Smooth muscle cell of the brain vasculature (primary cell): Measurements from ENCODE around the gene CIC.
"Not testable (repeated sequence)": the region's sequence is repeated elsewhere in the genome, so short reads cannot be mapped to it uniquely, and the experiment has no call there.

Source experiments
- DNase-seq: peaks from one replicate; pipeline ENCODE4 v3.0.0-alpha.2; 2012; ENCODE audit warnings: low read depth, low spot score

The CIC gene

GRCh38 chr19:42313096-42313839 is 44.2 kb downstream of the CIC start, which contains the start of gene TMEM145:
Gene TMEM145, plus strand, starts transcription at chr19:42313309. Its CDS starts 68 bp downstream, at chr19:42313377.
- no peak for DNase-seq

DNA sequence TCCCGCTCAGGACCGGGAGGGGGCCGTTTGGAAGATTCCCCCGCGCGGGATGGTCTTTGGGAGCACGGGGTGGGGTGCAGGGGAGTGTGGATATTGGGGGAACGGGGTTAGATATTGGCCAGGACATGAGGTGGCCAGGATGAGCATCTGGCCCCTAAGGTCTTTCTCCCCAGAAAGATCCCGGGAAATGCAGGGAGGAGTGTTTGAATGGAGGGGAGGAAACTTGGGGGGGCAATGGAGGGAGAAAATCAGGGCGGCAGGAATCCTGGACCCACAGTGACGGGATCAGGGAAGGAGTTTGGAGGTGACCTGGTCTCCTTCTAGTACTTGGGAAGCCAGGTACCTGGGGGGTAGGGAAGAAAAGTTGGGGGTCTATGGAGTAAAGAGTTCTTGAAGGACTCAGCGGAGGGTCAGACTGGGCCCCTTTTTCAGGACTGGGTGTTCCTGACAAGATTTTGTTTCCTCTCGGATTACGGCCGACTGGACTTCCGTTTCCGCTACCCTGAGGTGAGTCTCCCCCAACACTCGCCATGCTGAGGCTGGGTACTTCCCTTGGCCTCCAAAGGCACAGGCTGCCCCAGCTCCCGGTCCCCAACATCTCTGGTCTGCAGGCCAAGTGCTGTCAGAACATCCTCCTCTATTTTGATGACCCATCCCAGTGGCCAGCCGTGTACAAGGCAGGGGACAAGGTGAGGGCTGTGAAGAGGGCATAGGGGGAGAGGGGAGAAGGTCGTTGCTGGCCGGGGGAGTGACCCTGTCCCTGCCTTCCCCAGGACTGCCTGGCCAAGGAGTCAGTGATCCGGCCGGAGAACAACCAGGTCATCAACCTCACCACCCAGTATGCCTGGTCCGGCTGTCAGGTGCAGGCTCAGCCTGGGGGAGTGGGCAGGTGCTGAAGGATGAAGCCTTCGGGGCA is 45.0 kb downstream of the CIC start:
- no peak for DNase-seq

- DNase-seq = no peak
Observed at GRCh38 chr19:42315024-42315423, 46.0 kb downstream of the CIC start.

DNA sequence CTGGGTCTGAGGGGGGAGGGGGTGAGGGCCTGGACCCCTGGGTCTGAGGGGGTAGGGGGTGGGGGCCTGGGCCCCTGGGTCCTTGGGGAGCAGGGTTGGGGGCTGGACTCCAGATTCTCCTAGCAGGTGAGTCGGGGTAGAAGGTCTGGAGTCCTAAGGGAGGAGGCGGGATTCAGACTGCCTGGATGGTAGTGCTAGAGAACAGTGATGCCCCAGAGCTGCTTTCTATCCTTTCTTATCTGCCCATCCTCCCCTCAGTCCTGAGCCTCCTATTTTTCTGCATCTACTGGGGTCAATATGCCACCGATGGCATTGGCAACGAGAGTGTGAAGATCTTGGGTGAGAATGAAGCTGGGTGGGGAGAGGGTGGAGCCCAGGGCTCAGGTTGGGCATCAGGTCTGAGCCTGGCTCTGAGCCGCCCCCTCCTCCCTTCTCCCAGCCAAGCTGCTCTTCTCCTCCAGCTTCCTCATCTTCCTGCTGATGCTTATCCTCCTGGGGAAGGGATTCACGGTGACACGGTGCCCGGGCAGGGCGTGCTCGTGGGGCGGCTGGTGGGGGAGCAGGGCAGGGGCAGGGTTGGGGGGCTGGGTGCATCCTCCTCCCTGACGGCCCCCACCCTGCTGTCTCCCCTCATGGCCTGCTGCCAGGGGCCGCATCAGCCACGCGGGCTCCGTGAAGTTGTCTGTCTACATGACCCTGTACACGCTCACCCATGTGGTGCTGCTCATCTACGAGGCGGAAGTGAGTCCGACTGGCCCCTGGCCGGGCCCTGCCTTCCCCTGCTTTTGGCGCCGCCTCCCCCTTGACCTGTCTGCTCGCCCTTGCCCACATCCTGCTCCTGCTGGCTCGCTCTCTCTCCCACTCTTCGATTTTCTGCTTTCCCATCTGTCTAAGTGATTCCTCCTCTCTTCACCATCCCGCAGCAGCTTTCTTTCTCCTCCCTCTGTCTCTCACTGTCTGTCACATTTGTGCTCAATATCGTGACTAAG is 47.5 kb downstream of the CIC start:
- DNase-seq = no peak

DNA sequence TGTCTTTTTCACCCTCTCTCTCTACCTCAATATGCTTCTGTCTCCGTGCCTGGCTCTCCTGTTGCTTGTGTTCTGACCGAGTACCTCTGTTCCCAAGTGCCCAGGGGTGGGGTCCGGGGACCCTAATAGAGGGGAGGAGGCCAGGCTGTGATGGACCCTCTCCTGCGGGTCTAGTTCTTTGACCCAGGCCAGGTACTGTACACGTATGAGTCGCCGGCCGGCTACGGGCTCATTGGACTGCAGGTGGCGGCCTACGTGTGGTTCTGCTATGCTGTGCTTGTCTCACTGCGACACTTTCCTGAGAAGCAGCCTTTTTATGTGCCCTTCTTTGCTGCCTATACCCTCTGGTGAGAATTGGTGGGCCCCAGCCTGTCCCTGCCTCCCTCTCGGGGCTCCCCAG is 48.5 kb downstream of the CIC start:
- no peak for DNase-seq

- no peak for DNase-seq
Observed at GRCh38 chr19:42322305-42322704, 53.3 kb downstream of the CIC start.

DNA sequence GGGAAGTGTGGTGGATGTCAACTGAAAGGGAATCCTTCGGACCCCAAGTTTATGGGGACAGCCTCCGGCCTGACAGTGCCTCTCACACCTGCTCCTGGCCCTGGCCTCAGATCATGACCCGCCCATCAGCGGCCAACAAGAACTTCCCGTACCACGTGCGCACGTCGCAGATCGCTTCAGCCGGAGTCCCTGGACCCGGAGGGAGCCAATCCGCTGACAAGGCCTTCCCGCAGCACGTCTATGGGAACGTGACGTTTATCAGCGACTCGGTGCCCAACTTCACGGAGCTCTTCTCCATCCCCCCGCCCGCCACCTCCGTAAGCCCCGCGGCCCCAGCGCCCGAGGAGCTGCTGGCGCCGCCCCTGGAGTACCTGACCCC is 54.4 kb downstream of the CIC start:
- no peak for DNase-seq

- DNase-seq = no peak
Observed at GRCh38 chr19:42323852-42324654, 55.0 kb downstream of the CIC start.

DNA sequence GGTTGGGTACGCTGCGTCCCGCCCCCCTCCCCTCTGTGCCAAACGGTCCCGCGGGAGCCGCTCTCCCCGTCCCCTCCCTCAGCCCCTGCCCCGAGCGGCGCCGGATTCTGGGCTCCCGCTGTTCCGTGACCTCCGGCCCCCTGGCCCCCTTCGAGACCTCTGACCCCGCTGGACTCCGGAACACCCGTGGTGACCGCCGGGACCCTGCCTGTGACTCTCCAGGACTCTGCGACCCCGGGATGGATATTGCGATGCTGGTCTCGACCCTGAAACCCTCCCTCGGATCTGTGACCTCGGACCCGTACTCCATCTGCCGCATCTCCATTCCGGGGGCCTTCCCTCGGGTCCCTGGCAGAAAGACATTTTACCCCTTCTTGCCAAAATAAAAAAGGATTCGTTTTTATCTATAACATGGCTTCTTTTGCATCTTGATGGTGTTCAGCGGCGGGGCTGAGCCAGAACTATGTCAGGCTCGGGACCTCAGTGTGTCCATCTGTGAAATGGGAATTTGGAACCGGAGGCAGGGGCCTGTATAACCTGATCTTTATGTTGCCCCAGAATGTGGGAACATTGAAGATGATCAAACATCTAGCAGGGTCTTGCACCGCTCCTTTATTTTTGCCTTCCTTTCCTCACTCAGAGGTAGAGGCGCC is 55.7 kb downstream of the CIC start:
- DNase-seq = no peak

DNA sequence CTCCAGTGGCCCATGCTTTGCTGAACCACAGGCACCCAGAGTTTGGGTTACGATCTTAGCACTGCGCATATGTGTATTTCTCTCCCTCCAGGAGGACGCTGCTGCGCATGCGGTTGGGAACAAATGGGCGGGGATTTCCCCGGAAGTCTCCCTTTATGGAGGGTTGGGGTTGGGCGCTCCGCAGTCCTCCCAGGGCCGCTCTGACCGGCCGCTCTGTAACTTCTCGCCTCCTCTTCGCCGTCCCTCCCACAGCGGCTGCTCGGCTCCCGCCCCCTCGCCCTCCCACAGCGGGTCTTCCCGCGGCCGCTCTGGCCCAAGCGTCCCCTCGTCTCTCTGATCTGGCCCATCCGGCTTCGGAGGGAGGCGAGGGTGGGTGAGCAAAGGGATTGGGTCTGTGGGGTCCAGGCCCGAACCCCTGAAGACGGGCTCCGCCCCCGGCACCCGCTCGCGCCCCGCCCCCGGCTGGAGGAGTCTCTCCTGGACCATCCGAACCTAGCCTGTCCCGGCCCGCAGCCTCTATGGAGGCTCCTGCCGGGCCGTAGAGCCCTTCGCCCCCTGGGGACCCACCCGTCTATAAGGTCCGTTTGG is 56.4 kb downstream of the CIC start, which contains the start of gene MEGF8:
TSS of gene MEGF8 (plus strand) at position 328 of the 588 bp plus-strand sequence. CDS start 609 bp downstream, outside the sequence.
- peak; percentile 99 for DNase-seq

GRCh38 chr19:42325896-42326771 is 57.1 kb downstream of the CIC start:
- DNase-seq = no peak

GRCh38 chr19:42326969-42327368 is 57.9 kb downstream of the CIC start:
- DNase-seq = no peak

GRCh38 chr19:42327381-42327780 is 58.3 kb downstream of the CIC start:
- no peak for DNase-seq

DNA sequence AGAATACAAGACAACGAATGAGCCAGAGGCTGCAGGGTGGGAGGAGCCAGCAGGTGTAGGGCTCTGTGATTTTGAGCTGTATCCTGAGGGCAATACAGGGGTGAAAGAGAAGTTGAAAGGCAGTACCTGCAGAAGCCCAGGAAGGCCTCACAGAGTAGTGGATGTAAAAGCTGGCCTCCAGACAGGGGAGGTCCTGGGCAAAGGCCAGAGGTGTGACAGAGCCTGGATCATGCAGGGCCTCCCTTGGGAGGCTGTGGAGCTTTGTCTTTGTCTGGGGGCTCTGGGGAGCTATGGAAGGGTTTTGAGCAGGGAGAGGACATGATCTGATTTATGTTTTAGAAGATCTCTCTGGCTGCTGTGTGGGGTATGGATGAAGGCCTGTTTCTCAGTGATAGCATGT is 59.1 kb downstream of the CIC start:
- no peak for DNase-seq

- DNase-seq = no peak
Observed at GRCh38 chr19:42328854-42329253, 59.8 kb downstream of the CIC start.

DNA sequence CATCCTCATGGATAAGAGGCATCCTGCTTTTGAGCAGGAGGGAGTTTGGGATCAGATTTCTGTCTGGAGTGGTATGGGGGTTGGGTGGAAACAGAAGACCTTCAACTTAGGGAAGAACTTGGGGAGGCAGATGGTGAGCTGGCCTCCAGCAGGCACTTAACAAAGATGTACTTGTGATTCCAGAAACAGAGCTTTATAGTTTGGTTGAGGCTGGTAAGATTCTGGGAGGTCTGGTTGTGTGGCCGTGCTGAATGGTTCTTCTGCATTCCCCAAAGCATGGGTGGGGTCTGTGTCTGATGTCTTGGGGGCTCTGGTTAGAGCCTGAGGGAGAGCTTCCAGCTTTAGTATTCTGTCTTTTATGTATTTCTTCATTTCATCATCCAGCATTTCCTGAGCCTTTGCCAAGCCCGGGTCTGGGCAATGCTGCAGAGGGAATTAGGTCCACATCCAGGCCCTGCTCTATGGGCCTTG is 61.2 kb downstream of the CIC start:
- DNase-seq = no peak

GRCh38 chr19:42331333-42331732 is 62.3 kb downstream of the CIC start:
- not testable (repeated sequence) for DNase-seq

DNA sequence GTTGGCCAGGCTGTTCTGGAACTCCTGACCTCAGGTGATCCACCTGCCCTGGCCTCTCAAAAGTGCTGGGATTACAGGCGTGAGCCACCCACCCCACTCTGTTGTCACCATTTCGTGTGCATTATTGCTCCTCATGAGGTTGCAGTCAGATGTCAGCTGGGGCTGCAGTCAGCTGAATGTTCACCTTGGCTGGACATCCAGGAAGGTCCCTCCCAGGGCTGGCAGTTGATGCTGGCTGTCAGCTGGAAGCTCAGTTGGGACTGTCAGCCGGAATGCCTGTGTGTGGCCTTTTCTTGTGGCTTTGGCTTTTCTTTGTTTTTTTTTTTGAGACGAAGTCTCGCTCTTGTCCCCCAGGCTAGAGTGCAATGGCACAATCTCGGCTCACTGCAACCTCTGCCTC is 63.0 kb downstream of the CIC start:
- DNase-seq = no peak

- DNase-seq = no peak
Observed at GRCh38 chr19:42333018-42333417, 64.0 kb downstream of the CIC start.
